Cardiac muscle cell (in vitro differentiated cells and primary cell): ENCODE measurements around the gene MYRF. TPM values are rescaled to one million over a fixed set of nuclear protein-coding genes. Genes with fewer than 3 reads are reported as not detected.
A peak's percentile ranks its signal among the peaks of the same experiment; 100 is the strongest.

Experiments used
- DNase-seq, 2 donors: peaks; one replicate each; pipeline versions ENCODE4 v3.0.0 to v3.0.0-alpha.2; 2010 to 2017; ENCODE audit warnings: low read depth in 1 of 2, low spot score in 1 of 2
- H3K27ac ChIP-seq: fragments of 200-600 bp; sonication (generic); 2 replicates; pipeline ENCODE4 v1.5.1; 2016
- H3K27me3 ChIP-seq: fragments of 200-600 bp; sonication (generic); 2 replicates; pipeline ENCODE4 v1.6.0; 2016; ENCODE audit warnings: control low read depth
- H3K36me3 ChIP-seq: fragments of 200-600 bp; sonication (generic); 2 replicates; pipeline ENCODE4 v1.5.1; 2016; ENCODE audit warnings: control low read depth
- H3K4me1 ChIP-seq: fragments of 200-600 bp; sonication (generic); 2 replicates; pipeline ENCODE4 v1.8.1; 2017; ENCODE audit warnings: low read depth, mild to moderate bottlenecking, mixed run types
- H3K4me3 ChIP-seq: fragments of 200-600 bp; sonication (generic); 2 replicates; pipeline ENCODE4 v1.5.1; 2016; ENCODE audit warnings: mild to moderate bottlenecking
- H3K9me3 ChIP-seq: fragments of 200-600 bp; sonication (generic); 2 replicates; pipeline ENCODE4 v1.5.1; 2017; ENCODE audit warnings: low read depth, mild to moderate bottlenecking, control low read depth
- polyA plus RNA-seq: library from polyadenylated mRNA; unstranded; fragments of >200 nt; fragmentation: Nextera tagmentation; extraction: Ambion mirVana; gene quantifications from 2 replicates; pipeline ENCODE4 v1.2.1, GENCODE V29; 2016
- total RNA-seq: library from RNA; depleted of rRNA; stranded (reverse); fragments of >200 nt; gene quantifications from 2 replicates; pipeline ENCODE4 v1.2.3, GENCODE V29; 2016
- TF ChIP-seq, protein P1 (sequence below): IDR thresholded peaks from 2 replicates; pipeline ENCODE4 v1.5.1; 2012; ENCODE audit warnings: low read depth, mild to moderate bottlenecking, low read length

MYRF gene
- total and polyA plus RNA-seq, 2 experiments from 2014 or later: 29.3 to 56.9 TPM

DNA sequence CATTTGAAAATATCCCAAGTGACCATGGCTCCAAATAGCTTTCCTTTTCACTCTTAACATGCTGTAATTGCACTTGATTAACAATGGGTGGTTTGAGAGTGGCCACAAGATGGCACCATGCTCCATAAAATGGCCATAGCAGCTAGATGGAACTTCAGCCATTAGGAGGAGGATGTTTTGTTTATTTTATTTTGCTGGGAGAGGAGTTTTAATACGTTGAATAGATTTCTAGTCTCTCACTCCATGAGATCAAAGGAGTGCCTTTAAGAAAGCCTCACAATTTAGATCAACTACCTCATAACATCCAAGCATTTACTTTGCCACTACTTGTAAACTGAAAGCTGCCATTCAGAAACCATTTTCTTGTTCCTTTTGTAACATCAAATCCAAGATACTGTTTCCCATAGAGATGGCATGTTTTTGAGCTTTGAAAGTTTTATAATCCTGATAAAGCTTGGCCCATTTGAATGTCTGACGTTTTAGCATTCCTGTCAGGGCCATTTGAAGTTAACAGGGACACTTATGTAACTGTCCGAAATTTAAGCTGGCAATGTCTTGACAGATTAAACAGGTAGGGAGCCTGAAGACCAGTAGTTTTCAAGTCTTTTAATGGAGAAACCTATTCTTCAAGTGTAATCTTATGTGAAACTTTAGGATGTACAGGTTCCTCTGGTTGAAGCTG lies 45.0 kb downstream of the MYRF start:
- TF ChIP-seq, protein P1, sequence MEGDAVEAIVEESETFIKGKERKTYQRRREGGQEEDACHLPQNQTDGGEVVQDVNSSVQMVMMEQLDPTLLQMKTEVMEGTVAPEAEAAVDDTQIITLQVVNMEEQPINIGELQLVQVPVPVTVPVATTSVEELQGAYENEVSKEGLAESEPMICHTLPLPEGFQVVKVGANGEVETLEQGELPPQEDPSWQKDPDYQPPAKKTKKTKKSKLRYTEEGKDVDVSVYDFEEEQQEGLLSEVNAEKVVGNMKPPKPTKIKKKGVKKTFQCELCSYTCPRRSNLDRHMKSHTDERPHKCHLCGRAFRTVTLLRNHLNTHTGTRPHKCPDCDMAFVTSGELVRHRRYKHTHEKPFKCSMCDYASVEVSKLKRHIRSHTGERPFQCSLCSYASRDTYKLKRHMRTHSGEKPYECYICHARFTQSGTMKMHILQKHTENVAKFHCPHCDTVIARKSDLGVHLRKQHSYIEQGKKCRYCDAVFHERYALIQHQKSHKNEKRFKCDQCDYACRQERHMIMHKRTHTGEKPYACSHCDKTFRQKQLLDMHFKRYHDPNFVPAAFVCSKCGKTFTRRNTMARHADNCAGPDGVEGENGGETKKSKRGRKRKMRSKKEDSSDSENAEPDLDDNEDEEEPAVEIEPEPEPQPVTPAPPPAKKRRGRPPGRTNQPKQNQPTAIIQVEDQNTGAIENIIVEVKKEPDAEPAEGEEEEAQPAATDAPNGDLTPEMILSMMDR: peak; percentile 75
- H3K4me3 ChIP-seq: no peak overlapping the region
- H3K9me3 ChIP-seq: no peaks in the 10 kb centered on the region
- DNase-seq: peak; percentile 79 to 92
- H3K36me3 ChIP-seq: peaks cover 11% of the 10 kb centered on the region
- H3K27me3 ChIP-seq: no peaks in the 10 kb centered on the region
- H3K4me1 ChIP-seq: peaks cover 6% of the 10 kb centered on the region
- H3K27ac ChIP-seq: no peak overlapping the region

- Histone ChIP-seq H3K4me3 (no peak overlapping the region), H3K36me3 (peaks cover 31% of the 10 kb centered on the region), H3K27me3 (no peaks in the 10 kb centered on the region), H3K4me1 (no peaks in the 10 kb centered on the region), H3K27ac (peak overlapping the region; percentile 43), H3K9me3 (no peaks in the 10 kb centered on the region)
- TF ChIP-seq, protein P1: no peak
- DNase-seq: no peak
These were observed 47.3 kb downstream of the MYRF start for GRCh38 chr11:61799665-61800284.

DNA sequence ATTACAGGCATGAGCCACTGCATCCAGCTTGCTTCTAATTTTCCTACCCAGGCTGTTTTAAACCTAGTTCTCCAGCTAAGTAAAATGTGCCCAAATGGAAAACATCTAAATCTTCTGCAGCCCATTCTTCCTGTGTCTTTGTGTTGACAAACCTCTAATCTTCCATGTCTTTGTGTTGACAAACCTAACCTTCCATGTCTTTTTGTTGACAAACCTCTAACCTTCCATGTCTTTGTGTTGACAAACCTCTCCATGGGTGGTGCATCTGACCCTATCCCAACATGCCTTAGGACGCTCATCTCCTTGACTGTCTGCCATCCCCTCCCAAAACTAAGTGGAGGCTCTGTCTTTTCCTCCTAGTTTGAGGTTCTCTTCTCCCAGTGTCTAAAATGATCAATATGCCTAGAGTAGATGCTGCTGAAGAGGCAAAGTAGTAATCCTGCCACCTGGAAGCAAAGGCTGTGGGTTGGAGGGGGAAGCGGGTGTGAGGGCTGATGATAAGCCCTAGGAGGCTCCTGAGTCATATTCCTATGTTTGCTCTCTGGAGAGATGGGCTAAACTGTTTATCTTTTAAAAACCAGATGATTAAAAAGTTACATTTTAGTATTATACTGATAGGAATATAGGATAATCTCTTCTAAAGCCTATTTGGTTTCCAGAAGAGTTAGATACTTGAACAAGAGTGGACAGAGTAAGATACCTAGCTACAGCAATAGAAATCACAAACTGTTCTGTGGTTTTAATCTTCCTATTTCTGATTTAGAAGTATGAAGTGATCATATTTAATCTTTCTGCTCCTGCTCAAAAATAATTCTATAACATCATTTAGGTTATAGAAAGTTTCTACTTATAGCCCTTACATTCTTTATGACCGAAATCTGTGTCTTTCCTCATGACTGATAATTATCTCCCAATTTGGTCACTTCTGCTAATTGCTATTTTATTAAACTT lies 48.2 kb downstream of the MYRF start:
- Histone ChIP-seq H3K4me3 (no peak overlapping the region), H3K27me3 (no peaks in the 10 kb centered on the region), H3K9me3 (no peaks in the 10 kb centered on the region), H3K27ac (no peak overlapping the region), H3K4me1 (no peaks in the 10 kb centered on the region), H3K36me3 (peaks cover 36% of the 10 kb centered on the region)
- DNase-seq: no peak
- TF ChIP-seq, protein P1: no peak

DNA sequence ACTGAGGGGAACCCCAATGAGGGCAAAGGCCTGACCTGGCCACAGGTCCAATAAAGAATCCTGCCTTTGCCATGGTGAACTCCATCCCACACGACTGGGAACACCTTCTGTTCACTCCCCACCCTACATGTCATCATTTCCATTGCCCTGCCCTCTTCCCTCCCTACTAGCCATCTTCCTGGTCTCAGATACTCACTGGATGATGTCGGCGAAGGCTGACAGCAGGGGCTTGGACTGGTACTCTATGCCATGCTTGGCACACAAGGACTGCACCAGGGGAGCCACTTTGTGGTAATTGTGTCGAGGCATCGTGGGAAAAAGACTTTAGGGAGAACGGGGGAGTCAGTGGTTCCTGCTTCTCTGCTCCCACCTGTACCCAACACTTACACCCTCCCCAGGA lies 50.2 kb downstream of the MYRF start:
- DNase-seq: no peak
- H3K4me1 ChIP-seq: no peaks in the 10 kb centered on the region
- no peaks in the 10 kb centered on the region for H3K9me3 ChIP-seq
- H3K4me3 ChIP-seq: no peak overlapping the region
- peaks cover 44% of the 10 kb centered on the region for H3K36me3 ChIP-seq
- H3K27me3 ChIP-seq: no peaks in the 10 kb centered on the region
- H3K27ac ChIP-seq: no peak overlapping the region
- TF ChIP-seq, protein P1: no peak

DNA sequence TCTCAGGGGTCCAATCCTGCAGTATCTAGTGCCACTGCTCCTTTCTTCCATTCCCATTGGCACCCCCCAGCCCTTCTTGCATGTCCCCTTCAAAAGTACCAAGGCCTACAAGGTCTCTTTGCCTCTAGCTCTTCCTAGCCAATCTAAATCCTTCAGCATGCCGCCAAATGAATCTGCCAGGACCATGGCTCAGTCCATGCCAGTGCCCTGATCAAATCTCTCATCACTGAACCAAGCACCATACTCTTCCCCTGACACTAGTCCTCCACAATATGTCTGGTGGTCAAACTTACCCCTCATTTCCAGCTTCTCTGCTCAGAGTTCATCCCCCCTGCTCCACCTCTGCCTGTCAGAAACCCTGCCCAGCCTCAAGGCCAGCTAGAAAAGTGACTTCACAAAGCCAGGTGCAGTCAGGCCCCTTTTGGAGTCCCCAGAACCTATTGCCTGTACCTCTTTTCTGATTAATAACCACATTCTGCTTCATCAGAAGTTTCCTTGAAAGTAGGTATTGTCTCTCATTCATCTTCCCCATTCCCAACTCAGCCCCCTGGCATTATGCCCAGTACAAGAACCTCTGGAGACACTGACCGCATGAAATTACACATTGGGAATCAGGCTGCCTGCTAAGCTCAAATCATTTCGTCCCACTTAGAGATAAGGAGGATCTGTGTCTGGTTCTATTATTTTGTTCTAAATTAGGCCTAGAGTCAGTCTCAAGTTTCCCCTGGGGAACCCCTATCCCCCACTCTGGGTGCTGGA lies 51.6 kb downstream of the MYRF start:
- H3K36me3 ChIP-seq: peaks cover 51% of the 10 kb centered on the region
- no peaks in the 10 kb centered on the region for H3K27me3 ChIP-seq
- no peak overlapping the region for H3K4me3 ChIP-seq
- no peaks in the 10 kb centered on the region for H3K4me1 ChIP-seq
- TF ChIP-seq, protein P1: no peak
- H3K9me3 ChIP-seq: no peaks in the 10 kb centered on the region
- peak in 1 of 2 donors; percentile 82 for DNase-seq
- H3K27ac ChIP-seq: no peak overlapping the region
